Measurements from ENCODE around the gene ANKRD11.
A peak's percentile ranks its signal among the peaks of the same experiment; 100 is the strongest.

Gene ANKRD11

GRCh38 chr16:89490439-89491237 is at the start of gene ANKRD11:
TSS of gene ANKRD11 (minus strand) at chr16:89490561. CDS start at chr16:89317019, 173,542 bp downstream.
- Histone ChIP-seq H3K9me2 (replicated peaks; ENCODE audit: insufficient read depth, low read length) (no peaks in the 10 kb centered on the region), H3K9ac (ENCODE audit: low read length) (peak within 1 kb of the TSS; percentile 89), H3K79me2 (ENCODE audit: low read length) (peaks cover 51% of the 10 kb centered on the region), H2AFZ (ENCODE audit: low read length) (peak within 1 kb of the TSS; percentile 63), H3K27ac (ENCODE audit: low read length) (peak within 1 kb of the TSS; percentile 87; the same call in 1 of the 2 replicates), H3K4me1 (ENCODE audit: low read length) (peaks cover 12% of the 10 kb centered on the region), H3K9me3 (replicated peaks; ENCODE audit: insufficient read depth, low read length) (no peaks in the 10 kb centered on the region), H3K36me3 (replicated peaks; ENCODE audit: insufficient read depth, low read length) (no peaks in the 10 kb centered on the region), H3K4me2 (ENCODE audit: low read depth, low read length) (peak within 1 kb of the TSS; percentile 89; the same call in 1 of the 2 replicates), H3F3A (ENCODE audit: insufficient read depth, low read length) (peaks cover 5% of the 10 kb centered on the region), H3K27me3 (replicated peaks; ENCODE audit: insufficient read depth, low read length) (no peaks in the 10 kb centered on the region), H4K20me1 (ENCODE audit: insufficient read depth, low read length) (peaks cover 21% of the 10 kb centered on the region), H3K4me3 (ENCODE audit: low read length) (peak within 1 kb of the TSS; percentile 72)
- TF ChIP-seq EZH2 (optimal IDR thresholded peaks at IDR 0.05; ENCODE audit: low read depth, low read length) (no peak), CTCF (IDR thresholded peaks at IDR 0.05; ENCODE audit: low read length) (no peak), EZH2phosphoT487 (IDR thresholded peaks at IDR 0.05; ENCODE audit: low read length) (no peak)
- DNase-seq: peak; percentile 96

DNA sequence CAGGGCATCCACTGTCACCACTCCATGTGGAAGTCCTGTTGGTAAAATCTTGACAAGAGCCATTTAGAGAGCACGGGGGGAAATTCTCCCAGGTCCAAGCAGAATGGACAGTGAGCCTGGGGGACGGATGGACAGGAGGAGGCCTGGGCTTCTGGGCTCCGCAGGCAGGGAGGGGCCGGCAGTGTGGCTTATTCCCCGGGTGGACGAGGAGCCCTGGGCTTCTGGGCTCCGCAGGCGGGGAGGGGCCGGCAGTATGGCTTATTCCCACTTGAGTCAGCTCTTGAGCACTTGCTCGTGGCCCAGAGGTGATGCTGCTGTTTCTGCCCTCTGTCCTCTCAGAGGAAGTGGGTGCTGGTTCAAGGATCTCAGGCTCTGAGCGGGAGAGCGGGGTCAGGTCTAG is 47.9 kb upstream of the ANKRD11 start:
- Histone ChIP-seq H2AFZ (ENCODE audit: low read length) (no peak overlapping the region), H3K9me2 (replicated peaks; ENCODE audit: insufficient read depth, low read length) (no peaks in the 10 kb centered on the region), H3K27ac (ENCODE audit: low read length) (no peak overlapping the region), H3K9ac (ENCODE audit: low read length) (no peak overlapping the region), H3F3A (ENCODE audit: insufficient read depth, low read length) (no peaks in the 10 kb centered on the region), H3K9me3 (replicated peaks; ENCODE audit: insufficient read depth, low read length) (no peaks in the 10 kb centered on the region), H3K36me3 (replicated peaks; ENCODE audit: insufficient read depth, low read length) (no peaks in the 10 kb centered on the region), H3K4me2 (ENCODE audit: low read depth, low read length) (no peak overlapping the region), H4K20me1 (ENCODE audit: insufficient read depth, low read length) (no peaks in the 10 kb centered on the region), H3K79me2 (ENCODE audit: low read length) (no peaks in the 10 kb centered on the region), H3K27me3 (replicated peaks; ENCODE audit: insufficient read depth, low read length) (no peaks in the 10 kb centered on the region), H3K4me3 (ENCODE audit: low read length) (no peak overlapping the region), H3K4me1 (ENCODE audit: low read length) (no peaks in the 10 kb centered on the region)
- TF ChIP-seq CTCF (IDR thresholded peaks at IDR 0.05; ENCODE audit: low read length) (no peak), EZH2phosphoT487 (IDR thresholded peaks at IDR 0.05; ENCODE audit: low read length) (no peak), EZH2 (optimal IDR thresholded peaks at IDR 0.05; ENCODE audit: low read depth, low read length) (no peak)
- DNase-seq: no peak

DNA sequence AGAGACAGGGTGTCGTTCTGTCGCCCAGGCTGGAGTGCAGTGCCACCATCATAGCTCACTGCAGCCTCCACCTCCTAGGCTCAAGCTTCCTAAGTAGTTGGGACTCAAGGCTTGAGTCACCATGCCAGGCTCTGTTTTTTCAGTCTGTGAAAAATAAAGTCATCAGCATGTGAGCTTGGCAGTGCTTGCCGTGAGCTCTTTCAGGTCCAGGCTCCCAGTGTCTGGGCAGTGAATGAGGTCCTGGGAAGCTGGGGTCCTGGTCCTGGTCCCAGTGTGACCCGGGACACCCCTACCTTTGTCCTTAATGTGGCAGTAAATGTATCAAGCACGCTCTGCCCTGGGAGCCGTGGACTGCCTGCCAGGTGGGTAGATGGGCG is 47.2 kb upstream of the ANKRD11 start:
- no peak for DNase-seq
- H3K27me3 ChIP-seq (replicated peaks; ENCODE audit: insufficient read depth, low read length): no peaks in the 10 kb centered on the region
- H3K4me2 ChIP-seq (ENCODE audit: low read depth, low read length): no peak overlapping the region
- no peak overlapping the region for H2AFZ ChIP-seq (ENCODE audit: low read length)
- no peaks in the 10 kb centered on the region for H3K4me1 ChIP-seq (ENCODE audit: low read length)
- no peaks in the 10 kb centered on the region for H3K79me2 ChIP-seq (ENCODE audit: low read length)
- TF ChIP-seq EZH2 (optimal IDR thresholded peaks at IDR 0.05; ENCODE audit: low read depth, low read length) (no peak), EZH2phosphoT487 (IDR thresholded peaks at IDR 0.05; ENCODE audit: low read length) (no peak), CTCF (IDR thresholded peaks at IDR 0.05; ENCODE audit: low read length) (no peak)
- H3K4me3 ChIP-seq (ENCODE audit: low read length): no peak overlapping the region
- H3K27ac ChIP-seq (ENCODE audit: low read length): no peak overlapping the region
- H3K9ac ChIP-seq (ENCODE audit: low read length): no peak overlapping the region
- no peaks in the 10 kb centered on the region for H3K9me3 ChIP-seq (replicated peaks; ENCODE audit: insufficient read depth, low read length)
- no peaks in the 10 kb centered on the region for H3K36me3 ChIP-seq (replicated peaks; ENCODE audit: insufficient read depth, low read length)
- no peaks in the 10 kb centered on the region for H3K9me2 ChIP-seq (replicated peaks; ENCODE audit: insufficient read depth, low read length)
- no peaks in the 10 kb centered on the region for H3F3A ChIP-seq (ENCODE audit: insufficient read depth, low read length)
- no peaks in the 10 kb centered on the region for H4K20me1 ChIP-seq (ENCODE audit: insufficient read depth, low read length)

All from MM.1S (cell line).